MM.1S (cell line): Measurements from ENCODE around the gene E2F8.

ENCODE experiments used
- DNase-seq: peaks from one replicate; pipeline ENCODE4 v3.0.0-alpha.2; 2015
- H2AFZ ChIP-seq: fragments of 300-600 bp; sonication (generic); 2 replicates; pipeline ENCODE4 v1.6.0; 2016; ENCODE audit warnings: antibody characterized with exemption, low read length
- H3F3A ChIP-seq: fragments of 300-600 bp; sonication (generic); 2 replicates; pipeline ENCODE4 v1.6.1; 2016; ENCODE audit warnings: mild to moderate bottlenecking, antibody characterized with exemption, low read length, moderate library complexity, mixed read lengths; ENCODE audit not compliant: insufficient read depth
- H3K27ac ChIP-seq: fragments of 300-600 bp; sonication (generic); 2 replicates; pipeline ENCODE4 v1.5.1; 2016; ENCODE audit warnings: mild to moderate bottlenecking, low read length
- H3K27me3 ChIP-seq: fragments of 300-600 bp; sonication (generic); replicated peaks from 2 replicates; pipeline ENCODE4 v1.6.0; 2016; ENCODE audit warnings: low read length; ENCODE audit not compliant: insufficient read depth
- H3K36me3 ChIP-seq: fragments of 300-600 bp; sonication (generic); replicated peaks from 2 replicates; pipeline ENCODE4 v1.6.1; 2016; ENCODE audit warnings: mild to moderate bottlenecking, low read length, mixed read lengths; ENCODE audit not compliant: insufficient read depth
- H3K4me1 ChIP-seq: fragments of 300-600 bp; sonication (generic); 2 replicates; pipeline ENCODE4 v1.6.1; 2016; ENCODE audit warnings: low read length, mixed read lengths
- H3K4me2 ChIP-seq: fragments of 300-600 bp; sonication (generic); 2 replicates; pipeline ENCODE4 v1.6.0; 2016; ENCODE audit warnings: low read depth, low read length
- H3K4me3 ChIP-seq: fragments of 300-600 bp; sonication (generic); 2 replicates; pipeline ENCODE4 v1.5.1; 2016; ENCODE audit warnings: low read length, mixed read lengths
- H3K79me2 ChIP-seq: fragments of 300-600 bp; sonication (generic); 2 replicates; pipeline ENCODE4 v1.6.1; 2016; ENCODE audit warnings: mixed run types, low read length, mixed read lengths
- H3K9ac ChIP-seq: fragments of 300-600 bp; sonication (generic); 2 replicates; pipeline ENCODE4 v1.6.1; 2016; ENCODE audit warnings: low read length, mixed read lengths
- H3K9me2 ChIP-seq: fragments of 300-600 bp; sonication (generic); replicated peaks from 2 replicates; pipeline ENCODE4 v1.6.1; 2016; ENCODE audit warnings: mild to moderate bottlenecking, low read length, mixed read lengths; ENCODE audit not compliant: insufficient read depth
- H3K9me3 ChIP-seq: fragments of 300-600 bp; sonication (generic); replicated peaks from 2 replicates; pipeline ENCODE4 v1.6.1; 2016; ENCODE audit warnings: mild to moderate bottlenecking, low read length, mixed read lengths; ENCODE audit not compliant: insufficient read depth
- H4K20me1 ChIP-seq: fragments of 300-600 bp; sonication (generic); 2 replicates; pipeline ENCODE4 v1.6.1; 2016; ENCODE audit warnings: mild to moderate bottlenecking, low read length, moderate library complexity, mixed read lengths; ENCODE audit not compliant: insufficient read depth
- EZH2 ChIP-seq: fragments of 300-600 bp; sonication (generic); optimal IDR thresholded peaks from 2 replicates; pipeline ENCODE3; 2017; ENCODE audit warnings: low read depth, mild to moderate bottlenecking, antibody characterized with exemption, low read length, mixed read lengths
- EZH2phosphoT487 ChIP-seq: fragments of 300-600 bp; sonication (generic); IDR thresholded peaks from 2 replicates; pipeline ENCODE4 v1.6.1; 2018; ENCODE audit warnings: antibody characterized with exemption, low read length
- TF ChIP-seq, protein P1 (sequence below): fragments of 300-600 bp; sonication (generic); IDR thresholded peaks from 2 replicates; pipeline ENCODE4 v1.5.1; 2016; ENCODE audit warnings: antibody characterized with exemption, low read length, mixed read lengths

The E2F8 gene

DNA sequence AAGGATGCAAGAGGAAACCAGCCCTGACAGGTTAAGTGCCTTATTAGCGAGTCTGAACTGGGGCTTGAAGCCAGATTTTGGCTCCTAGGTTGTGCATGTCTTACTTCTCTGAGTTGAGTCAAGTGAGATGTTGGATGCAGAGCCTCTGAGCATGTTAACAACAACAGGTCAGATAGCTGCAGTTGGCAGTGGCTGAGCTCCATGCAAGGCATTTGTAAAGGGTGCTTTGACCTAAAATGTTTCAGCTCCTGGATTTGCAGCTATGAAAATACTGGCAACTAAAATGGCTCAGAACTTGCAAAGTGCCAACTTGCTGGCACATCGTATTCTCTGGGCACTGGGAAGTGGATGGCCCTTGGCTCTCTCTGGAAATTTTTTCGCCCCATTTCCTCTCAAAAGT, 22.5 kb downstream of the E2F8 start:
- H3K4me2 ChIP-seq, result no peak overlapping the region
- H3K27ac ChIP-seq, result no peak overlapping the region
- H3K27me3 ChIP-seq, result no peaks in the 10 kb centered on the region
- no peaks in the 10 kb centered on the region for H4K20me1 ChIP-seq
- H3K4me3 ChIP-seq, result no peak overlapping the region
- no peaks in the 10 kb centered on the region for H3K36me3 ChIP-seq
- H3K9ac ChIP-seq, result no peak overlapping the region
- H3K79me2 ChIP-seq, result no peaks in the 10 kb centered on the region
- H3K9me2 ChIP-seq, result no peaks in the 10 kb centered on the region
- no peak overlapping the region for H2AFZ ChIP-seq
- TF ChIP-seq EZH2phosphoT487 (no peak), EZH2 (no peak)
- TF ChIP-seq, protein P1, sequence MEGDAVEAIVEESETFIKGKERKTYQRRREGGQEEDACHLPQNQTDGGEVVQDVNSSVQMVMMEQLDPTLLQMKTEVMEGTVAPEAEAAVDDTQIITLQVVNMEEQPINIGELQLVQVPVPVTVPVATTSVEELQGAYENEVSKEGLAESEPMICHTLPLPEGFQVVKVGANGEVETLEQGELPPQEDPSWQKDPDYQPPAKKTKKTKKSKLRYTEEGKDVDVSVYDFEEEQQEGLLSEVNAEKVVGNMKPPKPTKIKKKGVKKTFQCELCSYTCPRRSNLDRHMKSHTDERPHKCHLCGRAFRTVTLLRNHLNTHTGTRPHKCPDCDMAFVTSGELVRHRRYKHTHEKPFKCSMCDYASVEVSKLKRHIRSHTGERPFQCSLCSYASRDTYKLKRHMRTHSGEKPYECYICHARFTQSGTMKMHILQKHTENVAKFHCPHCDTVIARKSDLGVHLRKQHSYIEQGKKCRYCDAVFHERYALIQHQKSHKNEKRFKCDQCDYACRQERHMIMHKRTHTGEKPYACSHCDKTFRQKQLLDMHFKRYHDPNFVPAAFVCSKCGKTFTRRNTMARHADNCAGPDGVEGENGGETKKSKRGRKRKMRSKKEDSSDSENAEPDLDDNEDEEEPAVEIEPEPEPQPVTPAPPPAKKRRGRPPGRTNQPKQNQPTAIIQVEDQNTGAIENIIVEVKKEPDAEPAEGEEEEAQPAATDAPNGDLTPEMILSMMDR, result no peak
- no peaks in the 10 kb centered on the region for H3K4me1 ChIP-seq
- H3F3A ChIP-seq, result no peaks in the 10 kb centered on the region
- no peak for DNase-seq
- no peaks in the 10 kb centered on the region for H3K9me3 ChIP-seq

DNA sequence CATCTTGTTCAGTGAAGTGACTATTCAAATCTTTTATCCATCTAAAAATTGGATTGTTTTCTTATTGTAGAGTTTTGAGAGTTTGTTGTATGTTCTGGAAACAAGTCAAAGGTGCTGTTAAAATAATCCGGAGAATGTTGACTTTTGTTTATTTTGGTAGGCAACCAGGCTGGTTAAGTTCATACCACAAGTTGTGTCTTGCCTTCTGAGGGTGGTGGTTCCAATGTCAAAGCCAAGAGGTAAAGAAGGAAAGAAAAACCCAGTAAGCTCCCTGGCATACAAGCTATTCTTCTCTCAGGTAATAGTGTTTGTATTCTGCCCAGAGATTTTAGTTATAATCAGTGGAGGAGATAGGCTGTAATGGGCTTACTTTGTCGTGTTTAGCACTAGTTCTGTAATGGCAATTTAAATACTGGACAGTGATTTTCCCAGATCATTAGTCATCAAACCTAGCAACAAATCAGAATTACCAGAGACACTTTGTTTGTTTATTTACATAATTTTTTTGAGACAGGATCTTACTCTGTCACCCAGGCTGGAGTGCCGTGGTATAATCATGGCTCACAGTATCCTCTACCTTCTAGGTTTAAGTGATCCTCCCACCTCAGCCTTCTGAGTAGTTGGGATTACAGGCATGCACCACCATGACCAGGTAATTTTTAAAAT, 23.9 kb downstream of the E2F8 start:
- H3K27ac ChIP-seq, result no peak overlapping the region
- H3K4me1 ChIP-seq, result no peaks in the 10 kb centered on the region
- no peak for TF ChIP-seq EZH2phosphoT487
- TF ChIP-seq EZH2, result no peak
- TF ChIP-seq, protein P1, result no peak
- no peak for DNase-seq
- no peaks in the 10 kb centered on the region for H3K9me3 ChIP-seq
- H3K4me3 ChIP-seq, result no peak overlapping the region
- H3K79me2 ChIP-seq, result no peaks in the 10 kb centered on the region
- no peaks in the 10 kb centered on the region for H3K36me3 ChIP-seq
- no peak overlapping the region for H2AFZ ChIP-seq
- H3K9ac ChIP-seq, result no peak overlapping the region
- H3K4me2 ChIP-seq, result no peak overlapping the region
- H4K20me1 ChIP-seq, result no peaks in the 10 kb centered on the region
- H3K27me3 ChIP-seq, result no peaks in the 10 kb centered on the region
- H3F3A ChIP-seq, result no peaks in the 10 kb centered on the region
- H3K9me2 ChIP-seq, result no peaks in the 10 kb centered on the region

DNA sequence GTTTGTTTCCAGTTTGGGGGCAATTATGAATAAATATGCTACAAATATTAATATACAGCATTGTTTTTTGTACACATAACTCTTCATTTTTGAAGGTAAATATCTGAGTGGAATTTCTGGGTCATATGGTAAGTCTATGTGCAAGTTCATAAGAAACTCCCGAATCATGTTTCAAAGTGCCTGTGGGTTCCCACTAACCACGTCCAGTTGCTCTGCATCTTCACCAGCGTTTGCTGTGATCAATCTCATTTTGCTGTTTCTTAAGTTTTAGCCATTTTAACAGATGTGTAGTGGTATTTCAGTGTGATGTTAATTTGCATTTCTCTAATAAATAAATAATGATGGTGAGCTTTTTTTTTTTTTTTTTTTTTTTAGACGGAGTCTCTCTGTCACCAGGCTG, 24.7 kb downstream of the E2F8 start:
- Histone ChIP-seq H3K9me2 (no peaks in the 10 kb centered on the region), H3K9me3 (no peaks in the 10 kb centered on the region), H3K4me1 (no peaks in the 10 kb centered on the region), H3K79me2 (no peaks in the 10 kb centered on the region), H3K9ac (no peak overlapping the region), H3K27ac (no peak overlapping the region), H3K4me2 (no peak overlapping the region), H2AFZ (no peak overlapping the region), H3F3A (no peaks in the 10 kb centered on the region), H4K20me1 (no peaks in the 10 kb centered on the region), H3K4me3 (no peak overlapping the region), H3K36me3 (no peaks in the 10 kb centered on the region), H3K27me3 (no peaks in the 10 kb centered on the region)
- DNase-seq, result no peak
- TF ChIP-seq, protein P1, result no peak
